Stimulated activated CD4-positive, alpha-beta T cell treated with anti-CD3 and anti-CD28 coated beads, Interleukin-1b, Interleukin-23, amount 100 ng/mL, for 4 hours (primary cell): ENCODE measurements around the gene AKNA.
"Not testable (repeated sequence)": the region's sequence is repeated elsewhere in the genome, so short reads cannot be mapped to it uniquely, and the experiment has no call there.

Source experiments
- DNase-seq, 2 donors: peaks; one replicate each; pipeline ENCODE4 v3.0.0-alpha.2; 2020; ENCODE audit warnings: low read depth in 2 of 2

The AKNA gene

GRCh38 chr9:114322831-114323531, 64.8 kb downstream of the AKNA start, which contains the start of gene ORM1:
Gene ORM1 (plus strand): TSS chr9:114323098. CDS start chr9:114323134, 36 bp downstream.
- not testable (repeated sequence) for DNase-seq

DNA sequence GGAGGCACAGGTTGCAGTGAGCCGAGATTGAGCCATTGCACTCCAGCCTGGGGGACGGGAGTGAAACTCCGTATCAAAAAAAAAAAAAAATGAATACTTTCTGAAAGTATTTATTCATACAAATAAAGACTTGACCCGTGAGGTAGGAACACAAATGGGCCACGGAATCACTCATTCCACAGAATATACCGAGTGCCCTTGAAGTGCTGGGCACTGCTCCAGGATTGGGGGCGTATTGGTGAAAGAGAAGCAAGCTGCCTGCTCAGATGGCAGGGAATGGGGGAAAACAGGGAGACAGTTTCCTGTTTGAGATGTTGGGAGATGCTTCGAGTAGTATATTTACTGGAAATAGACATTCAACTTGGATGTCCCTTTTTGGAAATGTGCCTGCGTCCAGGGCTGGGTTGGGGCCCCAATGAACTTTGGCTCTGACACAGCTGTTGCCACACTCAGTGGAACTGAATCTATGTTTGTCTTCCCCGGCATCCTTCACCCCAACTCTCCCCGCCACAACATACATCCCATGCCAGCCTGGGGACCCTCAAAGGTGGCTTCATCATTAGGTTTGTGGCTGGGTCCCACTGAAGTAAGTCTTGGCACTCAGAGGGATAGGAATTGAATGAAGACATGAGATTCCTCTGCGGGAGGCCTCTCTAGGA, 65.5 kb downstream of the AKNA start:
- DNase-seq: not testable (repeated sequence)

DNA sequence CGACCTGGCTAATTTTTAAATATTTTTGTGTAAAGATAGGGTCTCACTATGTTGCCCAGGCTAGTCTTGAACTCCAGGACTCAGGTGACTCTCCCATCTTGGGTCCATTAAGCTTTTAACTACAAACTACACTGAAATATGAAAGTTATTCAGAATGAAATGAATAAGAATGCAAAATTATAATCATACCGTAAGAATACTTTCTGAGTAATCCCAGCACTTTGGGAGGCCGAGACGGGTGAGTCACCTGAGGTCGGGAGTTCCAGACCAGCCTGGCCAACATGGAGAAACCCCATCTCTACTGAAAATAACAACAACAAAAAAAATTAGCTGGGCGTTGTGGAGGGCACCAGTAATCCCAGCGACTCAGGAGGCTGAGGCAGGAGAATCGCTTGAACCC, 66.0 kb downstream of the AKNA start:
- no peak for DNase-seq

DNA sequence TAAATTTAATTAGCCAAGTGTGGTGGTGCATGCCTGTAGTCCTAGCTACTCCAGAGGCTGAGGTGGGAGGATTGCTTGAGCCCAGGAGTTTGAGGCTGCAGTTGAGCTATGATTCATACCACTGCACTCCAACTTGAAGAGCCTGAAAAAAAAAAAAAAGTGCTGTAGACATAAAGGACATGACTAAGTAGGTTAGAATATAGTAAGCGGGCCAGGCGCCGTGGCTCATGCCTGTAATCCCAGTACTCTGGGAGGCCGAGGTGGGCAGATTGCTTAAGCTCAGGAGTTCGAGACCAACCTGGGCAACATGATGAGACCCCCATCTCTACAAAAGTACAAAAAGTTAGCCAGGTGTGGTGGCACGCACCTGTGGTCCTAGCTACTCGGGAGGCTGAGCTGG, 67.1 kb downstream of the AKNA start:
- not testable (repeated sequence) for DNase-seq

GRCh38 chr9:114319147-114319546, 68.6 kb downstream of the AKNA start:
- no peak for DNase-seq

DNA sequence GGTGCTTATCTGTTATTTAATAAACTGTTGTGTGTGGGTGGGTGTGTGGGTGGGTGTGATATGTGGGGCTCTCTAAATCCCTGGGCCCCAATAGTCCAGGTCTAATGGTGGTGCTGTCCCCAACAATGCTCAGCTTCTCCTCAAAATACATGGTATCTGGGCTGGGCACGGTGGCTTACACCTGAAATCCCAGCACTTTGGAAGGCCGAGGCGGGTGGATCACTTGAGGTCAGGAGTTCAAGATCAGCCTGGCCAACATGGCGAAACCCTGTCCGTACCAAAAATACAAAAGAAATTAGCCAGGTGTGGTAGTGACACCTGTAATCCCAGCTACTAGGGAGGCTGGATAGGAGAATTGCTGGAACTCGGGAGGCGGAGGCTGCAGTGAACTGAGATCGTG, 69.4 kb downstream of the AKNA start:
- DNase-seq: no peak

DNA sequence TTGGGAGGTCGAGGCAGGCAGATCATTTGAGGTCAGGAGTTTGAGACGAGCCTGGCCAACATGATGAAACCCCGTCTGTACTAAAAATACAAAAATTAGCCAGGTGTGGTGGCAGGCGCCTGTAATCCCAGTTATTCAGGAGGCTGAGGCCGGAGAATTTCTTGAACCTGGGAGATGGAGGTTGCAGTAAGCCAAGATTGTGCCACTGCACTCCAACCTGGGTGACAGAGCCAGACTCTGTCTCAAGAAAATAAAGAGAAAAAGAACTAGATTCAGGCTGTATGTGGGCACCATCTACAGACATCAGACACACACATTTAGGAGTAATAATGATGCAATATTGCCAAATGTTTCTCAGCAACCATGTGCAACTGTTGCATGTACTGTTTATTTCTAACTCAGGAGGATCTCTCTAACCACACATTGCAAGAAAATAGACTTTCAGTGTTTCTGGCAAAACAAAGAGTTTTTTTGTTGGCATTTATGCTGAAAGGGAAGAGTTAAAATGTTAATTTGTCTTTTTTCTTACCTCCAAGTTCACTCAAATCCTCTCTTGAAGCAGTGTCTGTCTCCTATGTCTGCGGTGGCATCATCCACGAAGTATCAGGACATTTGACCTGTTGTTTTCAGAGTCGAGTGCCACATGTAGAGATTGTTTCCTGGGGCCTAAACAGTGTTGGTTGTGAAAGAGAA, 70.0 kb downstream of the AKNA start:
- no peak for DNase-seq

DNA sequence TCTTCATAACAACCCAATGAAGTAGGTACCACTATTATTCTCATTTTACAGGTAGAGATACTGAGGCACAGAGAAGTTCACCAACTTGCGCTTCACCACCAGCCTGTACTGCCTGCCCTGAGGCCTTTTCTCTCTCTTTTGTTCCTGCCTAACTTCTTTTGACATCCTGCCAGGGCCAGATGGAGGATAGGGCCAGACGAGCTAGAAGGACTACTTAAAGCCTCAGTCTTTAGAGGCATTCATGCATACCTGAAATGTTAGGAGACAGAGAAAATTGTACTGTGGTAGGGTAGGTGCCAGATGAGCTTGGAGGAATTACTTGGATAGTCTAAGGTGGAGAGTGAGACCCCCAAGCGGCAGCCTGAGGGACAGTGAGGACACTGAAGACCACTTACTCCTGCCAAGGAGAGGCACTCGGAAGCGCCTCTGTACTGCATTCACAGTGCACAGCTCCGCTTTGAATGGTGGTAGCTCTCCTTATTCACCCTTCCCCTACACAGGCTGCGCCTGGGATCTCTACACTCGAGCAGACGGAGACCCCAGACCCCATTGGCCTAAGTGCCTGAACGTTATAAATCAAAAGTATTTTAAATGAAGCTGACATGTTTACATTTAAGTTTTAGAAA, 71.1 kb downstream of the AKNA start:
- no peak for DNase-seq

- DNase-seq: no peak
Measured at GRCh38 chr9:114315723-114316363, 71.9 kb downstream of the AKNA start.

DNA sequence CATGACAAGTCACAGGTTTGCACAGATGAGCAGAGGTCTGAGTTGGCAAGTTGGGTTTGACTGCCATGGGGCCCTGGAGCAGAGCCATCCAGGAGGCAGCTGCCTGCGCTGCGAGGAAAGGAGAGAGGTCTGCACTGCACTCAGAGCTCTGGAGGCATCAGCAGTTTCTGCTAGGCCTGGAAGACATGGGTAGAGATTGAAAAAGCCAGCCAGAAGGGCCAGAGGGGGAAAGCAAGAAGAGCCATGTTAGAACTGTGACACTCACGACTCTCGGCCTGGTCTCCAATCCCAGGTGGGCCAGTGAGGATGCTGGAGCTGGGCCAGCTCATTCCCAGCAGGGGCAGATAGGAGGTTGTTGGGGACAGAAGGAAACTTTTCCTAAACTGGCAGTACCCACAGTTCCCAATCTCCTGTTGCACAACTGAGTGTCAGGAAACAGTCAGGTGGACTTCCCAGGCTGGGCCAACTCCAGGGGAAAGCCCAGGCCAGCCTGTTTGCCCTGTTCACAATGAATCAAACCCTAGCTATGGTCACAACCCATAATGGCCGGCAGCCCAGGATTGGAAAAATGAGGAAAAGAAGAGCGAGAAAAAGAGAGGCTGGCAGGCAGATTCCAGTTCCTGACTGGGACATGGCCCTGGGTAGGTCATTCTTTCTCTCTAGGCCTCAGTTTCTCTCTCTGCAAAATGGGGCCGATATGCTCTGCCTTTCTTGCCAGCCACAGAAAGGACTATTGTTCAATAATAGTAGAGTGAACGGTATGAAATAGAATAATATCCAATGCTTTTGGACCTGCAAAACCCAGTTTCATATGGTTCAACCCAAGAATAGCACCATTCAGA, 72.7 kb downstream of the AKNA start:
- no peak for DNase-seq

GRCh38 chr9:114314256-114314867, 73.4 kb downstream of the AKNA start:
- DNase-seq: no peak

GRCh38 chr9:114313186-114313585, 74.6 kb downstream of the AKNA start:
- no peak for DNase-seq

GRCh38 chr9:114312513-114312875, 75.3 kb downstream of the AKNA start:
- no peak for DNase-seq

GRCh38 chr9:114311571-114312512, 75.9 kb downstream of the AKNA start:
- no peak for DNase-seq

DNA sequence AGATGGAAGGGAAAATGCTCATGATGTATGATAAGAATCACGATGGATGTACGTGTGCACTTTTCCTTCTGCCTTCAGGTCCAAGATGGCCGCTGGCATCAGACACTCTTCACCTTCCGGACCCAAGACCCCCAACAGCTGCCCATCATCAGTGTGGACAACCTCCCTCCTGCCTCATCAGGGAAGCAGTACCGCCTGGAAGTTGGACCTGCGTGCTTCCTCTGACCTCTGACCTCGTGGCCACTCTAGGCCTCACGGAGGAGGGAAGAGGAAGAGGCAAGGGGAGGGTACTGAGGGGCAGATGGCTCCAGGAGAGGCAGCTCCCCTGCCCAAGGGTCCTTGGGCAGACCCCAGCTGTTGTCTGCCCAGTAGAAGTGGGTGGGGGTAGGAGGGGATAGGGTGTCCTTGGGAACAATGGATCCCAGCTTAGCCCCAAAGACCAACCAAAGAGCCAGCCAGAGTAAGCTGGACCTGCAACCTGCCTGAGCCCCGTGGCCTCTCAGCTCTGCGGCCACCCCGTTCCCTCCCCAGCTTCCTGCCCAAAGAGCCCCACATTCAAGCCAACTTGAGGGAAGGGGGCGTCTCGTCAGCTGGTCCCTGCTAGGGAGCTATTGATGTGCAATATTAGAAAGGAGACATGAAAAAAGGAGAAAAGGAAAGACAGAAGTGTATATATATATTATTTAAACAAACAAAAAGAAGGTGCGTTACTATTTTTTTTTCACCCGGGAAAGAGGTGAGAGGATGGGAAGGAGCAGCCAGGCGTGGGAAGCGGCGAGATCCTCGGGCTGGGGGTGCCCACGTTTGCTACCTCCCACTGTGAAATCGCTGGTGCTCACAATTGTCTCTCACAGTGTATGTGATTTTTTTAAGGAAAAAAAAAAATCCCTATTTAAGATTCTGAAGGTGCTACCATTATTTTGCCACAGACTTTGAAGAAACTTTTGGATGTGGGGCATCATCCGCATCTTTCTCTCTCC, 77.0 kb downstream of the AKNA start:
- DNase-seq: no peak

DNA sequence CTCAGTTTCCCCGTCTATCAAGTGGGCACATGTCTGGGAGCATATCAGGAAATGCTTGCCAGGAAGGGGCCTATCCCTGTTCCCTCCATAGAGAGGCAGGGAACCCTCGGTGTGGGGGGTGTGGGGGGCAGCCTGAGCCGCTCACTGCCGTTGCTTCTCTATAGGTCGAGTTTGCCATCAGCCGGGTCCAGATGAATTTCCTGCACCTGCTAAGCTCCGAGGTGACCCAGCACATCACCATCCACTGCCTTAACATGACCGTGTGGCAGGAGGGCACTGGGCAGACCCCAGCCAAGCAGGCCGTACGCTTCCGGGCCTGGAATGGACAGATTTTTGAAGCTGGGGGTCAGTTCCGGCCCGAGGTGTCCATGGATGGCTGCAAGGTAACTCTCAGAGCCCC, 78.7 kb downstream of the AKNA start:
- DNase-seq: no peak

DNA sequence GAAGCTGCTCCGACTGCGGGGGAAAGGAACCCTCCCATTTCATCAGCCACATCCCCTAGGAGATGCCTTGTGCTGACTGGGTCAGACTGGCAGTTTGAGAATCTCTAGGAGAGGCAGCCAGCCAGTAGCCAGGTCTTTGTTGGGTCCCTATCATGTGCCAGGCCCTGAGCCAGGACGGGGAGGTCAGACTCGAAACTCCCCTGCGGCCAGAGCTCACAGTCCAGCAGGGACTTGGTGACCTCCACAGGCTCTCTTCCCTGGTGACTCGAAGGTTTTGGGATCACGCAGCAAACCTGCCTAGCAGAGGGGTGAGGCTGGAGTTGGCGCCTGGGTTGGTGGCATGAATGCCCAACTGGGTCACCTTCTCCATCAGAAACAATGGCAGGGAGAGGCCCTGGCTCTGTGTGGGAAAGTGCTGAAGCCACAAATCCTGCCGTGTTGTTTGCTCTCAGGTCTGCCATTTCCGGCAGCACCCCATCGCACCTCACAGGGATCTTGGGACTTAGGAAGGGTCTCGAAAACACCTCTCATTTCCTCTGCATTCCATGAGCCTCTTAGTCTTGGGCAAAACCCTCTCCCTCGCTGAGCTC, 79.3 kb downstream of the AKNA start:
- no peak for DNase-seq

GRCh38 chr9:114307899-114308267, 79.9 kb downstream of the AKNA start:
- no peak for DNase-seq
